ENCODE results near the gene ATOH1. TPM values are rescaled to one million over a fixed set of nuclear protein-coding genes. Genes with fewer than 3 reads are reported as not detected.

Gene ATOH1, protein sequence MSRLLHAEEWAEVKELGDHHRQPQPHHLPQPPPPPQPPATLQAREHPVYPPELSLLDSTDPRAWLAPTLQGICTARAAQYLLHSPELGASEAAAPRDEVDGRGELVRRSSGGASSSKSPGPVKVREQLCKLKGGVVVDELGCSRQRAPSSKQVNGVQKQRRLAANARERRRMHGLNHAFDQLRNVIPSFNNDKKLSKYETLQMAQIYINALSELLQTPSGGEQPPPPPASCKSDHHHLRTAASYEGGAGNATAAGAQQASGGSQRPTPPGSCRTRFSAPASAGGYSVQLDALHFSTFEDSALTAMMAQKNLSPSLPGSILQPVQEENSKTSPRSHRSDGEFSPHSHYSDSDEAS
- not detected in 3 replicates for total RNA-seq

DNA sequence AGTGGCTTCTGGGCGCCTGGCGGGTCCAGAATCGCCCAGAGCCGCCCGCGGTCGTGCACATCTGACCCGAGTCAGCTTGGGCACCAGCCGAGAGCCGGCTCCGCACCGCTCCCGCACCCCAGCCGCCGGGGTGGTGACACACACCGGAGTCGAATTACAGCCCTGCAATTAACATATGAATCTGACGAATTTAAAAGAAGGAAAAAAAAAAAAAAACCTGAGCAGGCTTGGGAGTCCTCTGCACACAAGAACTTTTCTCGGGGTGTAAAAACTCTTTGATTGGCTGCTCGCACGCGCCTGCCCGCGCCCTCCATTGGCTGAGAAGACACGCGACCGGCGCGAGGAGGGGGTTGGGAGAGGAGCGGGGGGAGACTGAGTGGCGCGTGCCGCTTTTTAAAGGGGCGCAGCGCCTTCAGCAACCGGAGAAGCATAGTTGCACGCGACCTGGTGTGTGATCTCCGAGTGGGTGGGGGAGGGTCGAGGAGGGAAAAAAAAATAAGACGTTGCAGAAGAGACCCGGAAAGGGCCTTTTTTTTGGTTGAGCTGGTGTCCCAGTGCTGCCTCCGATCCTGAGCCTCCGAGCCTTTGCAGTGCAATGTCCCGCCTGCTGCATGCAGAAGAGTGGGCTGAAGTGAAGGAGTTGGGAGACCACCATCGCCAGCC is at the start of gene ATOH1:
Gene ATOH1, plus strand, starts transcription at position 422 of the 663 bp plus-strand sequence. Its CDS starts 174 bp downstream, at position 596.
- peaks cover 25% of the 10 kb centered on the region for H3K4me1 Mint-ChIP-seq

DNA sequence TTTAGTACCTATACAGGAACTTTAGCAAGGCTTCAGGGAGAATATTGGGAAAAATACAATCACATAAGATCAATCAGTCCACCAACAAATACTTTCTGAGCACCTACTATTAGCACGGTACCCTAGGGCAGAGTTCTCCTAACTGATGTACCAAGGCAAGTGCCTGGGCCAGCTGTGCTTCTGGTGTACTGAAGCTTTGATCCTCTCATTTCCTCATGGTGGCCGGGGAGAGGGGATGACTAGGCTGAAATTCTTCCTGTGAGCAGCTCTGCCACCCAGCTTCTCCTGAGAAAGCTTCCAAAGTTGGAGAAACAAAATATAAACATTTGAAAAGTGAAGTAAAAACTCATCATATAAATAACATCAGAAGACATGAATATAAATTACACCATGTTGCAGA is 49.3 kb upstream of the ATOH1 start:
- Mint-ChIP-seq H3K4me3 (no peak overlapping the region), H3K9me3 (peaks cover 7% of the 10 kb centered on the region), H3K27ac (no peak overlapping the region), H3K27me3 (ENCODE audit: low read depth) (no peaks in the 10 kb centered on the region), H3K36me3 (no peaks in the 10 kb centered on the region), H3K4me1 (peaks cover 5% of the 10 kb centered on the region)
- DNase-seq (ENCODE audit: low spot score in 2 of 2, unreplicated experiment in 2 of 2), result no peak
- TF ChIP-seq, protein P1, sequence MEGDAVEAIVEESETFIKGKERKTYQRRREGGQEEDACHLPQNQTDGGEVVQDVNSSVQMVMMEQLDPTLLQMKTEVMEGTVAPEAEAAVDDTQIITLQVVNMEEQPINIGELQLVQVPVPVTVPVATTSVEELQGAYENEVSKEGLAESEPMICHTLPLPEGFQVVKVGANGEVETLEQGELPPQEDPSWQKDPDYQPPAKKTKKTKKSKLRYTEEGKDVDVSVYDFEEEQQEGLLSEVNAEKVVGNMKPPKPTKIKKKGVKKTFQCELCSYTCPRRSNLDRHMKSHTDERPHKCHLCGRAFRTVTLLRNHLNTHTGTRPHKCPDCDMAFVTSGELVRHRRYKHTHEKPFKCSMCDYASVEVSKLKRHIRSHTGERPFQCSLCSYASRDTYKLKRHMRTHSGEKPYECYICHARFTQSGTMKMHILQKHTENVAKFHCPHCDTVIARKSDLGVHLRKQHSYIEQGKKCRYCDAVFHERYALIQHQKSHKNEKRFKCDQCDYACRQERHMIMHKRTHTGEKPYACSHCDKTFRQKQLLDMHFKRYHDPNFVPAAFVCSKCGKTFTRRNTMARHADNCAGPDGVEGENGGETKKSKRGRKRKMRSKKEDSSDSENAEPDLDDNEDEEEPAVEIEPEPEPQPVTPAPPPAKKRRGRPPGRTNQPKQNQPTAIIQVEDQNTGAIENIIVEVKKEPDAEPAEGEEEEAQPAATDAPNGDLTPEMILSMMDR (IDR thresholded peaks at IDR 0.05; ENCODE audit: unreplicated experiment), result no peak

More for the DNA sequence above, at the start of gene ATOH1:
- Mint-ChIP-seq H3K27me3 (ENCODE audit: low read depth) (peaks cover 100% of the 10 kb centered on the region), H3K4me3 (peak within 1 kb of the TSS; percentile 68), H3K9me3 (no peaks in the 10 kb centered on the region), H3K27ac (no peak within 1 kb of the TSS), H3K36me3 (no peaks in the 10 kb centered on the region)
- TF ChIP-seq, protein P1 (IDR thresholded peaks at IDR 0.05; ENCODE audit: unreplicated experiment), result no peak
- peak in 1 of 2 experiments; percentile 52 for DNase-seq (ENCODE audit: low spot score in 2 of 2, unreplicated experiment in 2 of 2)

DNA sequence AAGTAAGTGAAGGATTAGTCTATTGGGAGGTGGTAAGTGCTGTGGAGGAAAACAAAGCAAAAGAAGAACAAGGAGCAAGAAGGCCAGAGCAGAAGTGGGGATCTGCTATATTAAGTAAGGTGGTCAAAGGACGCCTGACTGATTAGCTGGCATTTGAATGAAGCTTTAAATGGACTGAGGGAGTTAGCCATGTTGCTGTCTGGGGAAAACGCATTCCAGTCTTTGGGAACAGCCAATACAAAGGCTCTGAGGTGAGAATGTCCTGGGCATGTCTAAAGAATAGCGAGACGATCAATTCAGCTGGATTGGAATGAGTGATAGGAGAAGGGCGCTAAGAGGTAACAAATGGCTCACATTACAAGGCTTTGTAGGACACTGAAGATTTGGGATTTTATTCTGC is 48.5 kb upstream of the ATOH1 start:
- Mint-ChIP-seq H3K27me3 (ENCODE audit: low read depth) (no peaks in the 10 kb centered on the region), H3K36me3 (no peaks in the 10 kb centered on the region), H3K4me1 (peaks cover 3% of the 10 kb centered on the region), H3K9me3 (peaks cover 7% of the 10 kb centered on the region), H3K4me3 (no peak overlapping the region), H3K27ac (no peak overlapping the region)
- no peak for DNase-seq (ENCODE audit: low spot score in 2 of 2, unreplicated experiment in 2 of 2)
- TF ChIP-seq, protein P1 (IDR thresholded peaks at IDR 0.05; ENCODE audit: unreplicated experiment), result no peak

DNA sequence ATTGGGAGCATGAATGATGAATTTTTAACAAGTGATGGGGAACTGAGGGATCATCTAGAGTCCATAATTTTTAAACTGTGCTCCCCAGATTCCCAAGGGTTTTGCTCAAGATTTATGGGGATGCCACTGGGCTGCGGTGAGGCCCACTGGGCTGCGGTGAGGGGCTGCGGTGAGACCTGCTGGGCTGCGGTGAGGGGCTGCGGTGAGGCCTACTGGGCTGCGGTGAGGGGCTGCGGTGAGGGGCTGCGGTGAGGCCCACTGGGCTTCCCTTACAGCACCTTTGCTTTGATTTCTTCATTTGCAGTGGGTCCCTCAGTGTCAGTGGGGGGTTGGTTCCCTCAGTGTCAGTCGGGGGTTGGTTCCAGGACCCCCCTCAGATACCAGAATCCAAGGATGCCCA is 47.4 kb upstream of the ATOH1 start:
- TF ChIP-seq, protein P1 (IDR thresholded peaks at IDR 0.05; ENCODE audit: unreplicated experiment), result no peak

DNA sequence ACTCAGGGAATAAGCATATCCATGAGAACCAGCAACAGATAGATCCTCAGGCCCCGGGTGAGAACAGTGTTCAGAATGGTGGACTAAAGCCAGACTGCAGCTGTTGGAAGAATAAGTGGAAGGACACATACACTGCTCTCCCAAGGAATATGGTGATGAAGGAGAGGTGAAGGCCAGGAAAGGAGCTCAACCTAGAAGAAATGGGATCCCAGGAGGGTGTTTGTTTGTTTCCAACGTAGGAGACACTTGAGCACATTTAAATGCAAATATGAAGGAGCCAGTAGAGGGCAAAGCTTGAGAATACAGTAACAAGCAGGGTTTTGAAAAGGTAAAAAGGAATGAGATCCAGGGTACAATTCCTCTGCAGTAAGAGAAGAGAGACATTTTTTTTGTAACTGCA is 42.4 kb upstream of the ATOH1 start:
- no peaks in the 10 kb centered on the region for H3K27me3 Mint-ChIP-seq (ENCODE audit: low read depth)
- DNase-seq (ENCODE audit: low spot score in 2 of 2, unreplicated experiment in 2 of 2), result no peak
- no peaks in the 10 kb centered on the region for H3K36me3 Mint-ChIP-seq
- TF ChIP-seq, protein P1 (IDR thresholded peaks at IDR 0.05; ENCODE audit: unreplicated experiment), result no peak
- no peaks in the 10 kb centered on the region for H3K9me3 Mint-ChIP-seq
- H3K4me1 Mint-ChIP-seq, result no peaks in the 10 kb centered on the region
- H3K27ac Mint-ChIP-seq, result no peak overlapping the region
- H3K4me3 Mint-ChIP-seq, result no peak overlapping the region

More for the DNA sequence above, 47.4 kb upstream of the ATOH1 start:
- peaks cover 7% of the 10 kb centered on the region for H3K9me3 Mint-ChIP-seq
- no peaks in the 10 kb centered on the region for H3K4me1 Mint-ChIP-seq
- no peak overlapping the region for H3K27ac Mint-ChIP-seq
- no peaks in the 10 kb centered on the region for H3K27me3 Mint-ChIP-seq (ENCODE audit: low read depth)
- H3K4me3 Mint-ChIP-seq, result no peak overlapping the region
- no peaks in the 10 kb centered on the region for H3K36me3 Mint-ChIP-seq
- no peak for DNase-seq (ENCODE audit: low spot score in 2 of 2, unreplicated experiment in 2 of 2)
